ENCODE data around the gene OR52I2. TPM values are rescaled to one million over a fixed set of nuclear protein-coding genes. Genes with fewer than 3 reads are reported as not detected.

OR52I2 gene
- total RNA-seq, 1 experiment from 2014 or later = not detected

Other genes with a start within 250 kb of the OR52I2 start
- gene OR52B4, start 213.4 kb upstream of the OR52I2 start, total RNA-seq (2014; rRNA removed; shearing (Covaris generic); ENCODE audit: low replicate concordance) = not detected in 2 replicates
- gene TRIM21, start 188.0 kb upstream of the OR52I2 start, total RNA-seq (2014; rRNA removed; shearing (Covaris generic); ENCODE audit: low replicate concordance) = 22.1 and 26.9 TPM in 2 replicates
- gene OR52K2, start 132.4 kb upstream of the OR52I2 start, total RNA-seq (2014; rRNA removed; shearing (Covaris generic); ENCODE audit: low replicate concordance) = not detected in 2 replicates
- not detected in 2 replicates for gene OR52K1, start 99.1 kb upstream of the OR52I2 start, total RNA-seq (2014; rRNA removed; shearing (Covaris generic); ENCODE audit: low replicate concordance)
- gene OR52M1, start 36.6 kb upstream of the OR52I2 start, total RNA-seq (2014; rRNA removed; shearing (Covaris generic); ENCODE audit: low replicate concordance) = not detected in 2 replicates
- gene OR52I1, start 12.3 kb downstream of the OR52I2 start, total RNA-seq (2014; rRNA removed; shearing (Covaris generic); ENCODE audit: low replicate concordance) = not detected in 2 replicates
- gene TRIM68, start 26.5 kb downstream of the OR52I2 start, total RNA-seq (2014; rRNA removed; shearing (Covaris generic); ENCODE audit: low replicate concordance) = 10.2 and 13.7 TPM in 2 replicates
- not detected in 2 replicates for gene OR51D1, start 55.7 kb downstream of the OR52I2 start, total RNA-seq (2014; rRNA removed; shearing (Covaris generic); ENCODE audit: low replicate concordance)
- gene OR51E1, start 62.2 kb downstream of the OR52I2 start, total RNA-seq (2014; rRNA removed; shearing (Covaris generic); ENCODE audit: low replicate concordance) = not detected in 2 replicates
- 0.17 TPM in 1 of 2 replicates, not detected in the other for gene OR51E2, start 116.1 kb downstream of the OR52I2 start, total RNA-seq (2014; rRNA removed; shearing (Covaris generic); ENCODE audit: low replicate concordance)
- gene MMP26, start 123.0 kb downstream of the OR52I2 start, total RNA-seq (2014; rRNA removed; shearing (Covaris generic); ENCODE audit: low replicate concordance) = not detected in 2 replicates
- not detected in 2 replicates for gene OR51F1, start 188.2 kb downstream of the OR52I2 start, total RNA-seq (2014; rRNA removed; shearing (Covaris generic); ENCODE audit: low replicate concordance)
- gene OR52R1, start 222.6 kb downstream of the OR52I2 start, total RNA-seq (2014; rRNA removed; shearing (Covaris generic); ENCODE audit: low replicate concordance) = not detected in 2 replicates
- not detected in 2 replicates for gene OR51F2, start 239.6 kb downstream of the OR52I2 start, total RNA-seq (2014; rRNA removed; shearing (Covaris generic); ENCODE audit: low replicate concordance)